WTC11 (cell line): Measurements from ENCODE around the gene RSRC1. TPM values are rescaled to one million over a fixed set of nuclear protein-coding genes. Genes with fewer than 3 reads are reported as not detected.
A peak's percentile ranks its signal among the peaks of the same experiment; 100 is the strongest.

Source experiments
- FOXP1 ChIP-seq: sonication (generic); formaldehyde crosslinking; IDR thresholded peaks from 2 replicates; pipeline ENCODE4 v1.8.0; 2022; ENCODE audit warnings: missing genetic modification reagents, mild to moderate bottlenecking, moderate library complexity, borderline replicate concordance
- GABPB1 ChIP-seq: sonication (generic); formaldehyde crosslinking; IDR thresholded peaks from 2 replicates; pipeline ENCODE4 v1.8.1; 2023; ENCODE audit warnings: mild to moderate bottlenecking, missing genetic modification reagents
- JUN ChIP-seq: sonication (generic); formaldehyde crosslinking; IDR thresholded peaks from 2 replicates; pipeline ENCODE4 v1.8.0; 2023; ENCODE audit warnings: mild to moderate bottlenecking, missing genetic modification reagents
- NFE2L1 ChIP-seq: sonication (generic); formaldehyde crosslinking; IDR thresholded peaks from 2 replicates; pipeline ENCODE4 v1.8.1; 2023; ENCODE audit warnings: missing genetic modification reagents
- TEAD1 ChIP-seq: sonication (generic); formaldehyde crosslinking; IDR thresholded peaks from 2 replicates; pipeline ENCODE4 v1.8.0; 2022; ENCODE audit warnings: mild to moderate bottlenecking, missing genetic modification reagents
- TEAD4 ChIP-seq: sonication (generic); formaldehyde crosslinking; IDR thresholded peaks from 2 replicates; pipeline ENCODE4 v1.8.0; 2022; ENCODE audit warnings: mild to moderate bottlenecking, missing genetic modification reagents
- ZBTB21 ChIP-seq: sonication (generic); formaldehyde crosslinking; IDR thresholded peaks from 2 replicates; pipeline ENCODE4 v1.8.1; 2023; ENCODE audit warnings: mild to moderate bottlenecking, missing genetic modification reagents, borderline replicate concordance
- ZNF138 ChIP-seq: sonication (generic); formaldehyde crosslinking; conservative IDR thresholded peaks from 2 replicates; pipeline ENCODE4 v1.8.1; 2022; ENCODE audit warnings: mild to moderate bottlenecking, moderate library complexity, missing genetic modification reagents
- ZNF416 ChIP-seq: fragments of 250-450 bp; sonication (Bioruptor Pico); IDR thresholded peaks from 2 replicates; pipeline ENCODE4 v1.9.0; 2021; ENCODE audit warnings: mild to moderate bottlenecking, inconsistent platforms
- total RNA-seq: library from RNA; stranded (reverse); gene quantifications from 3 replicates; pipeline ENCODE4 v1.2.3, GENCODE V29; 2021
- TF ChIP-seq, protein P1 (sequence below): sonication (generic); formaldehyde crosslinking; IDR thresholded peaks from 2 replicates; pipeline ENCODE4 v1.8.0; 2023; ENCODE audit warnings: missing genetic modification reagents, mild to moderate bottlenecking, borderline replicate concordance
- TF ChIP-seq, protein P2 (sequence below): sonication (generic); formaldehyde crosslinking; IDR thresholded peaks from 2 replicates; pipeline ENCODE4 v1.8.1; 2023; ENCODE audit warnings: mild to moderate bottlenecking, missing genetic modification reagents
- TF ChIP-seq, protein P3 (sequence below): fragments of 250-450 bp; sonication (Bioruptor Pico); IDR thresholded peaks from 2 replicates; pipeline ENCODE4 v1.9.0; 2021; ENCODE audit warnings: mild to moderate bottlenecking
- TF ChIP-seq, protein P4 (sequence below): sonication (generic); formaldehyde crosslinking; IDR thresholded peaks from 2 replicates; pipeline ENCODE4 v1.8.0; 2022; ENCODE audit warnings: mild to moderate bottlenecking, missing genetic modification reagents
- TF ChIP-seq, protein P5 (sequence below): sonication (generic); formaldehyde crosslinking; IDR thresholded peaks from 2 replicates; pipeline ENCODE4 v1.8.1; 2023; ENCODE audit warnings: mild to moderate bottlenecking, missing genetic modification reagents
- TF ChIP-seq, protein P6 (sequence below): sonication (generic); formaldehyde crosslinking; IDR thresholded peaks from 2 replicates; pipeline ENCODE4 v1.8.1; 2022; ENCODE audit warnings: low read depth, missing genetic modification reagents, borderline replicate concordance
- TF ChIP-seq, protein P7 (sequence below): sonication (generic); formaldehyde crosslinking; IDR thresholded peaks from 2 replicates; pipeline ENCODE4 v1.8.0; 2023; ENCODE audit warnings: mild to moderate bottlenecking, missing genetic modification reagents
- TF ChIP-seq, protein P8 (sequence below): sonication (generic); formaldehyde crosslinking; IDR thresholded peaks from 2 replicates; pipeline ENCODE4 v1.8.1; 2023; ENCODE audit warnings: mild to moderate bottlenecking, missing genetic modification reagents, moderate library complexity

The RSRC1 gene
- total RNA-seq, 1 experiment from 2014 or later = 21.3 TPM

DNA sequence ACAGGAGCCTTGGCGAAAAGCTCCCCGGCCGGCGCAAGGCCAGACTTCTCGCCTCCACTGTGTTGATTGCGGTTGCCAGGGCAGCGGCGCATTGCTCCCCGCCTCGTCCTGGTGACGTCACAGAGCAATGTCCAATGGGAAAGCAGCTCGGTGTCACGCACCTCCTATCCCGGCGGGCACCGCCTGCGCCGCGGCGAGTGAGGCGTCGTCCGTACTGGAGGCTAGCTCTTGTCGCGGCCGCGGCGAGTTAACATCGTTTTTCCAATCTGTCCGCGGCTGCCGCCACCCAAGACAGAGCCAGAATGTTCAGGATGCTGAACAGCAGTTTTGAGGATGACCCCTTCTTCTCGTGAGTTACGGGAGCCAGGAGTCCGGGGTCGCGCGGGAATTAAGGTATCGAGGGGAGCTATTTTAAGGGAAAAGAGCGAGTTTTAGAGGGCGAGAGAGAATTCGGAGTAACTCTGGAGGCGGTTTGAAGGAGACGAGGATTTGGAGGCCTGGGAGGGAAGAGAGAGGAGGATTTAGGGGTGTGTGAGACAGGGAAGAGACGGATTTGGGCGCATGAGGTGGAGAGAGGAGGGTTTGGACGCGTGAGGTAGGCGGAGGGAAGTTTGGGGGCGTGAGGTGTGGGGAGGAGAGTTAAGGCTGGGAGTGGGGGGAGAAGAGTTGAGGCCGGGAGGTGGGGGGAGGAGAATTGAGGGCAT is 461.3 kb downstream of the RSRC1 start, which contains the start of gene MLF1 (continued):
- TF ChIP-seq, protein P1, sequence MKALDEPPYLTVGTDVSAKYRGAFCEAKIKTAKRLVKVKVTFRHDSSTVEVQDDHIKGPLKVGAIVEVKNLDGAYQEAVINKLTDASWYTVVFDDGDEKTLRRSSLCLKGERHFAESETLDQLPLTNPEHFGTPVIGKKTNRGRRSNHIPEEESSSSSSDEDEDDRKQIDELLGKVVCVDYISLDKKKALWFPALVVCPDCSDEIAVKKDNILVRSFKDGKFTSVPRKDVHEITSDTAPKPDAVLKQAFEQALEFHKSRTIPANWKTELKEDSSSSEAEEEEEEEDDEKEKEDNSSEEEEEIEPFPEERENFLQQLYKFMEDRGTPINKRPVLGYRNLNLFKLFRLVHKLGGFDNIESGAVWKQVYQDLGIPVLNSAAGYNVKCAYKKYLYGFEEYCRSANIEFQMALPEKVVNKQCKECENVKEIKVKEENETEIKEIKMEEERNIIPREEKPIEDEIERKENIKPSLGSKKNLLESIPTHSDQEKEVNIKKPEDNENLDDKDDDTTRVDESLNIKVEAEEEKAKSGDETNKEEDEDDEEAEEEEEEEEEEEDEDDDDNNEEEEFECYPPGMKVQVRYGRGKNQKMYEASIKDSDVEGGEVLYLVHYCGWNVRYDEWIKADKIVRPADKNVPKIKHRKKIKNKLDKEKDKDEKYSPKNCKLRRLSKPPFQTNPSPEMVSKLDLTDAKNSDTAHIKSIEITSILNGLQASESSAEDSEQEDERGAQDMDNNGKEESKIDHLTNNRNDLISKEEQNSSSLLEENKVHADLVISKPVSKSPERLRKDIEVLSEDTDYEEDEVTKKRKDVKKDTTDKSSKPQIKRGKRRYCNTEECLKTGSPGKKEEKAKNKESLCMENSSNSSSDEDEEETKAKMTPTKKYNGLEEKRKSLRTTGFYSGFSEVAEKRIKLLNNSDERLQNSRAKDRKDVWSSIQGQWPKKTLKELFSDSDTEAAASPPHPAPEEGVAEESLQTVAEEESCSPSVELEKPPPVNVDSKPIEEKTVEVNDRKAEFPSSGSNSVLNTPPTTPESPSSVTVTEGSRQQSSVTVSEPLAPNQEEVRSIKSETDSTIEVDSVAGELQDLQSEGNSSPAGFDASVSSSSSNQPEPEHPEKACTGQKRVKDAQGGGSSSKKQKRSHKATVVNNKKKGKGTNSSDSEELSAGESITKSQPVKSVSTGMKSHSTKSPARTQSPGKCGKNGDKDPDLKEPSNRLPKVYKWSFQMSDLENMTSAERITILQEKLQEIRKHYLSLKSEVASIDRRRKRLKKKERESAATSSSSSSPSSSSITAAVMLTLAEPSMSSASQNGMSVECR (CRISPR knock-in tag) = peak; percentile 98
- TF ChIP-seq, protein P2, sequence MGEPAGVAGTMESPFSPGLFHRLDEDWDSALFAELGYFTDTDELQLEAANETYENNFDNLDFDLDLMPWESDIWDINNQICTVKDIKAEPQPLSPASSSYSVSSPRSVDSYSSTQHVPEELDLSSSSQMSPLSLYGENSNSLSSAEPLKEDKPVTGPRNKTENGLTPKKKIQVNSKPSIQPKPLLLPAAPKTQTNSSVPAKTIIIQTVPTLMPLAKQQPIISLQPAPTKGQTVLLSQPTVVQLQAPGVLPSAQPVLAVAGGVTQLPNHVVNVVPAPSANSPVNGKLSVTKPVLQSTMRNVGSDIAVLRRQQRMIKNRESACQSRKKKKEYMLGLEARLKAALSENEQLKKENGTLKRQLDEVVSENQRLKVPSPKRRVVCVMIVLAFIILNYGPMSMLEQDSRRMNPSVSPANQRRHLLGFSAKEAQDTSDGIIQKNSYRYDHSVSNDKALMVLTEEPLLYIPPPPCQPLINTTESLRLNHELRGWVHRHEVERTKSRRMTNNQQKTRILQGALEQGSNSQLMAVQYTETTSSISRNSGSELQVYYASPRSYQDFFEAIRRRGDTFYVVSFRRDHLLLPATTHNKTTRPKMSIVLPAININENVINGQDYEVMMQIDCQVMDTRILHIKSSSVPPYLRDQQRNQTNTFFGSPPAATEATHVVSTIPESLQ (CRISPR knock-in tag) = no peak
- peak; percentile 92 for TF ChIP-seq JUN
- TF ChIP-seq FOXP1 (CRISPR knock-in tag) = peak; percentile 96
- TF ChIP-seq, protein P3, sequence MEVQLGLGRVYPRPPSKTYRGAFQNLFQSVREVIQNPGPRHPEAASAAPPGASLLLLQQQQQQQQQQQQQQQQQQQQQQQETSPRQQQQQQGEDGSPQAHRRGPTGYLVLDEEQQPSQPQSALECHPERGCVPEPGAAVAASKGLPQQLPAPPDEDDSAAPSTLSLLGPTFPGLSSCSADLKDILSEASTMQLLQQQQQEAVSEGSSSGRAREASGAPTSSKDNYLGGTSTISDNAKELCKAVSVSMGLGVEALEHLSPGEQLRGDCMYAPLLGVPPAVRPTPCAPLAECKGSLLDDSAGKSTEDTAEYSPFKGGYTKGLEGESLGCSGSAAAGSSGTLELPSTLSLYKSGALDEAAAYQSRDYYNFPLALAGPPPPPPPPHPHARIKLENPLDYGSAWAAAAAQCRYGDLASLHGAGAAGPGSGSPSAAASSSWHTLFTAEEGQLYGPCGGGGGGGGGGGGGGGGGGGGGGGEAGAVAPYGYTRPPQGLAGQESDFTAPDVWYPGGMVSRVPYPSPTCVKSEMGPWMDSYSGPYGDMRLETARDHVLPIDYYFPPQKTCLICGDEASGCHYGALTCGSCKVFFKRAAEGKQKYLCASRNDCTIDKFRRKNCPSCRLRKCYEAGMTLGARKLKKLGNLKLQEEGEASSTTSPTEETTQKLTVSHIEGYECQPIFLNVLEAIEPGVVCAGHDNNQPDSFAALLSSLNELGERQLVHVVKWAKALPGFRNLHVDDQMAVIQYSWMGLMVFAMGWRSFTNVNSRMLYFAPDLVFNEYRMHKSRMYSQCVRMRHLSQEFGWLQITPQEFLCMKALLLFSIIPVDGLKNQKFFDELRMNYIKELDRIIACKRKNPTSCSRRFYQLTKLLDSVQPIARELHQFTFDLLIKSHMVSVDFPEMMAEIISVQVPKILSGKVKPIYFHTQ = no peak
- no peak for TF ChIP-seq GABPB1 (CRISPR knock-in tag)
- no peak; the same call in 1 of the 2 replicates for TF ChIP-seq ZBTB21 (CRISPR knock-in tag)
- TF ChIP-seq, protein P4, sequence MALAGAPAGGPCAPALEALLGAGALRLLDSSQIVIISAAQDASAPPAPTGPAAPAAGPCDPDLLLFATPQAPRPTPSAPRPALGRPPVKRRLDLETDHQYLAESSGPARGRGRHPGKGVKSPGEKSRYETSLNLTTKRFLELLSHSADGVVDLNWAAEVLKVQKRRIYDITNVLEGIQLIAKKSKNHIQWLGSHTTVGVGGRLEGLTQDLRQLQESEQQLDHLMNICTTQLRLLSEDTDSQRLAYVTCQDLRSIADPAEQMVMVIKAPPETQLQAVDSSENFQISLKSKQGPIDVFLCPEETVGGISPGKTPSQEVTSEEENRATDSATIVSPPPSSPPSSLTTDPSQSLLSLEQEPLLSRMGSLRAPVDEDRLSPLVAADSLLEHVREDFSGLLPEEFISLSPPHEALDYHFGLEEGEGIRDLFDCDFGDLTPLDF (CRISPR knock-in tag) = peak; percentile 85
- TF ChIP-seq, protein P5, sequence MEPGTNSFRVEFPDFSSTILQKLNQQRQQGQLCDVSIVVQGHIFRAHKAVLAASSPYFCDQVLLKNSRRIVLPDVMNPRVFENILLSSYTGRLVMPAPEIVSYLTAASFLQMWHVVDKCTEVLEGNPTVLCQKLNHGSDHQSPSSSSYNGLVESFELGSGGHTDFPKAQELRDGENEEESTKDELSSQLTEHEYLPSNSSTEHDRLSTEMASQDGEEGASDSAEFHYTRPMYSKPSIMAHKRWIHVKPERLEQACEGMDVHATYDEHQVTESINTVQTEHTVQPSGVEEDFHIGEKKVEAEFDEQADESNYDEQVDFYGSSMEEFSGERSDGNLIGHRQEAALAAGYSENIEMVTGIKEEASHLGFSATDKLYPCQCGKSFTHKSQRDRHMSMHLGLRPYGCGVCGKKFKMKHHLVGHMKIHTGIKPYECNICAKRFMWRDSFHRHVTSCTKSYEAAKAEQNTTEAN (CRISPR knock-in tag) = peak; percentile 86; the same call in 1 of the 2 replicates
- TF ChIP-seq ZNF138 (CRISPR knock-in tag) = no peak
- TF ChIP-seq, protein P6, sequence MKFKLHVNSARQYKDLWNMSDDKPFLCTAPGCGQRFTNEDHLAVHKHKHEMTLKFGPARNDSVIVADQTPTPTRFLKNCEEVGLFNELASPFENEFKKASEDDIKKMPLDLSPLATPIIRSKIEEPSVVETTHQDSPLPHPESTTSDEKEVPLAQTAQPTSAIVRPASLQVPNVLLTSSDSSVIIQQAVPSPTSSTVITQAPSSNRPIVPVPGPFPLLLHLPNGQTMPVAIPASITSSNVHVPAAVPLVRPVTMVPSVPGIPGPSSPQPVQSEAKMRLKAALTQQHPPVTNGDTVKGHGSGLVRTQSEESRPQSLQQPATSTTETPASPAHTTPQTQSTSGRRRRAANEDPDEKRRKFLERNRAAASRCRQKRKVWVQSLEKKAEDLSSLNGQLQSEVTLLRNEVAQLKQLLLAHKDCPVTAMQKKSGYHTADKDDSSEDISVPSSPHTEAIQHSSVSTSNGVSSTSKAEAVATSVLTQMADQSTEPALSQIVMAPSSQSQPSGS (CRISPR knock-in tag) = peak; percentile 74; the same call in 1 of the 2 replicates
- TF ChIP-seq ZNF416 (CRISPR knock-in tag) = no peak
- peak; percentile 84; the same call in 1 of the 2 replicates for TF ChIP-seq NFE2L1 (CRISPR knock-in tag)
- TF ChIP-seq, protein P7, sequence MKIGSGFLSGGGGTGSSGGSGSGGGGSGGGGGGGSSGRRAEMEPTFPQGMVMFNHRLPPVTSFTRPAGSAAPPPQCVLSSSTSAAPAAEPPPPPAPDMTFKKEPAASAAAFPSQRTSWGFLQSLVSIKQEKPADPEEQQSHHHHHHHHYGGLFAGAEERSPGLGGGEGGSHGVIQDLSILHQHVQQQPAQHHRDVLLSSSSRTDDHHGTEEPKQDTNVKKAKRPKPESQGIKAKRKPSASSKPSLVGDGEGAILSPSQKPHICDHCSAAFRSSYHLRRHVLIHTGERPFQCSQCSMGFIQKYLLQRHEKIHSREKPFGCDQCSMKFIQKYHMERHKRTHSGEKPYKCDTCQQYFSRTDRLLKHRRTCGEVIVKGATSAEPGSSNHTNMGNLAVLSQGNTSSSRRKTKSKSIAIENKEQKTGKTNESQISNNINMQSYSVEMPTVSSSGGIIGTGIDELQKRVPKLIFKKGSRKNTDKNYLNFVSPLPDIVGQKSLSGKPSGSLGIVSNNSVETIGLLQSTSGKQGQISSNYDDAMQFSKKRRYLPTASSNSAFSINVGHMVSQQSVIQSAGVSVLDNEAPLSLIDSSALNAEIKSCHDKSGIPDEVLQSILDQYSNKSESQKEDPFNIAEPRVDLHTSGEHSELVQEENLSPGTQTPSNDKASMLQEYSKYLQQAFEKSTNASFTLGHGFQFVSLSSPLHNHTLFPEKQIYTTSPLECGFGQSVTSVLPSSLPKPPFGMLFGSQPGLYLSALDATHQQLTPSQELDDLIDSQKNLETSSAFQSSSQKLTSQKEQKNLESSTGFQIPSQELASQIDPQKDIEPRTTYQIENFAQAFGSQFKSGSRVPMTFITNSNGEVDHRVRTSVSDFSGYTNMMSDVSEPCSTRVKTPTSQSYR (CRISPR knock-in tag) = peak; percentile 90; the same call in 1 of the 2 replicates
- TF ChIP-seq, protein P8, sequence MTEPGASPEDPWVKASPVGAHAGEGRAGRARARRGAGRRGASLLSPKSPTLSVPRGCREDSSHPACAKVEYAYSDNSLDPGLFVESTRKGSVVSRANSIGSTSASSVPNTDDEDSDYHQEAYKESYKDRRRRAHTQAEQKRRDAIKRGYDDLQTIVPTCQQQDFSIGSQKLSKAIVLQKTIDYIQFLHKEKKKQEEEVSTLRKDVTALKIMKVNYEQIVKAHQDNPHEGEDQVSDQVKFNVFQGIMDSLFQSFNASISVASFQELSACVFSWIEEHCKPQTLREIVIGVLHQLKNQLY (CRISPR knock-in tag) = no peak
- TF ChIP-seq TEAD1 = peak; percentile 98
- TF ChIP-seq TEAD4 (CRISPR knock-in tag) = peak; percentile 76
